Smooth muscle cell (in vitro differentiated cells): Measurements from ENCODE around the gene PRKRA. TPM values are rescaled to one million over a fixed set of nuclear protein-coding genes. Genes with fewer than 3 reads are reported as not detected.

ENCODE experiments used
- DNase-seq: peaks from one replicate; lab custom pipeline; 2025; ENCODE audit not compliant: unreplicated experiment; lab: John Stamatoyannopoulos, UW
- H2AFZ ChIP-seq: fragments of 200-600 bp; sonication (generic); 2 replicates; pipeline ENCODE4 v1.6.0; 2016; ENCODE audit warnings: antibody characterized with exemption, low read depth, mild to moderate bottlenecking
- H3F3A ChIP-seq: fragments of 200-600 bp; sonication (generic); 2 replicates; pipeline ENCODE4 v1.6.0; 2017; ENCODE audit warnings: antibody characterized with exemption, low read depth
- H3K27ac ChIP-seq: fragments of 200-600 bp; sonication (generic); 2 replicates; pipeline ENCODE4 v1.5.1; 2016; ENCODE audit warnings: low read depth, mild to moderate bottlenecking
- H3K27me3 ChIP-seq: fragments of 200-600 bp; sonication (generic); 2 replicates; pipeline ENCODE4 v1.6.1; 2016; ENCODE audit warnings: low read depth, mild to moderate bottlenecking
- H3K36me3 ChIP-seq: fragments of 200-600 bp; sonication (generic); 2 replicates; pipeline ENCODE4 v1.5.1; 2016; ENCODE audit warnings: low read depth
- H3K4me1 ChIP-seq: fragments of 200-600 bp; sonication (generic); 2 replicates; pipeline ENCODE4 v1.5.1; 2016; ENCODE audit warnings: low read depth
- H3K4me2 ChIP-seq: fragments of 200-600 bp; sonication (generic); 2 replicates; pipeline ENCODE4 v1.6.0; 2016; ENCODE audit warnings: mild to moderate bottlenecking
- H3K4me3 ChIP-seq: fragments of 200-600 bp; sonication (generic); 2 replicates; pipeline ENCODE4 v1.5.1; 2016; ENCODE audit warnings: mild to moderate bottlenecking
- H3K79me2 ChIP-seq: fragments of 200-600 bp; sonication (generic); 2 replicates; pipeline ENCODE4 v1.6.0; 2016; ENCODE audit warnings: low read depth, mild to moderate bottlenecking
- H3K9ac ChIP-seq: fragments of 200-600 bp; sonication (generic); 2 replicates; pipeline ENCODE4 v1.6.0; 2016; ENCODE audit warnings: low read depth
- H3K9me3 ChIP-seq: fragments of 200-600 bp; sonication (generic); replicated peaks from 2 replicates; pipeline ENCODE4 v1.5.1; 2016; ENCODE audit warnings: low read depth
- H4K20me1 ChIP-seq: fragments of 200-600 bp; sonication (generic); 2 replicates; pipeline ENCODE4 v1.6.0; 2016; ENCODE audit warnings: low read depth
- CTCF ChIP-seq: fragments of 200-600 bp; sonication (generic); IDR thresholded peaks from 2 replicates; pipeline ENCODE4 v1.5.1; 2017; ENCODE audit warnings: borderline replicate concordance, mild to moderate bottlenecking, antibody characterized with exemption; ENCODE audit not compliant: insufficient read depth, poor library complexity, severe bottlenecking
- WGBS: methylation state at CpG from one replicate; pipeline ENCODE4 v1.1.7; 2016; ENCODE audit warnings: low lambda C conversion rate; 5-methylcytosine and 5-hydroxymethylcytosine counted together
- polyA plus RNA-seq: library from polyadenylated mRNA; unstranded; fragments of >200 nt; fragmentation: Nextera tagmentation; extraction: Ambion mirVana; gene quantifications from 2 replicates; pipeline ENCODE4 v1.2.1, GENCODE V29; 2016
- total RNA-seq: library from RNA; depleted of rRNA; stranded (reverse); fragments of >200 nt; gene quantifications from 2 replicates; pipeline ENCODE4 v1.2.3, GENCODE V29; 2014

The PRKRA gene
- total and polyA plus RNA-seq, 2 experiments from 2014 or later: 48.8 to 57.5 TPM

DNA sequence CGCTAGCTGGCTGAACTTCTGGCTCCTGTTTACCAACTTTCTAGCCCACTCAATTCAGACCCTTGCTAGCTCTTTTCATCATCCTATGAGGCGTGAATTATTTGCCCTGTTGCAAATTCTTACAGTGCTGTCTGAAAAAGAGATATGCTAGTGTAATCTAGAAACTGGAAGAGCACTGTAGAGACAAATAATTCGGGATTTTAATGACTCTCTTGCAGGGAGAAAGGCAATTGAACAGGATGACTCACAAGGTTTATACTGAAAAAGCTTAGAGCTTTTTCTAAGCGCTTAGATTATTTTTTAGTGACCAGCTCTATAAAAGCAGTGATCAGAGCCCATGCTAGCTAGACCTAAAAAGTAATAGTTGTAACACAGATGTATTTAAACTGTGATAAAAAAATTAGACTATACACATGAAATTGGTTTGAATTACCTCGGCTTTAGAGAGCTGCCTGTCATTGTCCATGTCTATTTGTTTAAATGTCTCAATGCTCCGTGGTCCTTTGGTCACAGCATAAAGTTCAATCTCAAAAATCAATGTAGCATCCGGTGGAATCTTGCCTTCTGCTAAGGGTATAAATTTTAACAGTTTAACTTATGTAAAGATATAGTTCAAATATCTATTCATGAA lies 18.4 kb upstream of the PRKRA start:
- peaks cover 13% of the 10 kb centered on the region for H3K79me2 ChIP-seq
- H4K20me1 ChIP-seq: peaks cover 11% of the 10 kb centered on the region
- H3K36me3 ChIP-seq: peaks cover 5% of the 10 kb centered on the region
- no peak overlapping the region for H2AFZ ChIP-seq
- H3K4me1 ChIP-seq: no peaks in the 10 kb centered on the region
- DNase-seq: no peak
- no peak overlapping the region for H3K4me3 ChIP-seq
- no peaks in the 10 kb centered on the region for H3F3A ChIP-seq
- no peak overlapping the region for H3K4me2 ChIP-seq
- H3K27me3 ChIP-seq: no peaks in the 10 kb centered on the region
- H3K27ac ChIP-seq: no peak overlapping the region
- WGBS: 68% methylated on average over 7 of the region's 7 CpGs
- no peaks in the 10 kb centered on the region for H3K9me3 ChIP-seq
- TF ChIP-seq CTCF: no peak
- H3K9ac ChIP-seq: no peak overlapping the region

DNA sequence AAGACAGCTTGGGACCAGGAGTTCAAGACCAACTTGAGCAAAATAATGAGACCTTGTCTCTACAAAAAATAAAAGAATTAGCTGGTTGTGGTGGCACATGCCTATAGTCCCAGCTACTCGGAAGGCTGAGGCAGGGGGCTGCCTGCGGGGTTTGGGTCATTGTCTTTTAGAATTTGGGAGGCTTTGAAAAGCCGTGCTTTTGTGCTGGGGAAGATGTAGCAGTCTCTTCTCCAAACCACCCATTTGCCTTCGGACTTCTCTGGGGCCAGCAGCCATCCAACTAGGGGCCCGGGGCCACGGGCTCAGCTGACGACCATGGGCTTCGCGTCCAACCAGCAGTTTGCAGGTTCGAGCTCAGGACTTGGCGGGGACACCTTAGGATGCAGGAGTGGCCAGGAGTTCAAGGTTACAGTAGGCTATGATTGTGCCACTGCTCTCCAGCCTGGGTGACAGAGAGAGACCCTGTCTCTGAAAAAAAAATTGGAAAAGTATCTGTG lies 6.5 kb upstream of the PRKRA start:
- Histone ChIP-seq H3K4me3 (no peak overlapping the region), H4K20me1 (no peaks in the 10 kb centered on the region), H3K9ac (no peak overlapping the region), H3K36me3 (no peaks in the 10 kb centered on the region), H3K27ac (no peak overlapping the region), H3K4me2 (no peak overlapping the region), H3K27me3 (no peaks in the 10 kb centered on the region), H3K9me3 (no peaks in the 10 kb centered on the region), H2AFZ (no peak overlapping the region), H3F3A (peaks cover 5% of the 10 kb centered on the region), H3K4me1 (no peaks in the 10 kb centered on the region), H3K79me2 (no peaks in the 10 kb centered on the region)
- 89% methylated on average over 11 of the region's 11 CpGs for WGBS
- TF ChIP-seq CTCF: no peak
- DNase-seq: no peak

DNA sequence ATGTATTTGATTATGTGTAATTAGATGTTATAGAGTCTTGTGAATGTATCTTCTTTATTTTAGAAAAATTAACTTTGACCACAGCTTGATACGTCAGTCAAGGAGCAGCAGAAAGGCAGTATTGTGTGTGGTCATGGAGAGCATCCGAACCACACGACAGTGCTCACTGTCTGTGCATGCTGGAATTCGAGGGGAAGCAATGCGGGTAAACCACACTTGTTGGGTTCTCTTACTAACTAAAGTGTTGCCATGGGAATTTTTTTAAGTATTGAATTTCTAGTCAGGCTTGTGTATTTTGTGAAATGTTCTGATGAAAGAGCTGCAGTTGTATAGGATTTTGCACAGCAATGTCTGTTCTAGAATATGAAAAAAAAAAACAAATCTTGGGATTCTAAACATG lies 5.0 kb upstream of the PRKRA start:
- no peaks in the 10 kb centered on the region for H4K20me1 ChIP-seq
- H3K27ac ChIP-seq: peak overlapping the region; percentile 90
- 63% methylated on average over 5 of the region's 5 CpGs for WGBS
- peak overlapping the region; percentile 85 for H3K9ac ChIP-seq
- DNase-seq: no peak
- H2AFZ ChIP-seq: no peak overlapping the region
- H3K27me3 ChIP-seq: no peaks in the 10 kb centered on the region
- H3K36me3 ChIP-seq: no peaks in the 10 kb centered on the region
- H3K79me2 ChIP-seq: no peaks in the 10 kb centered on the region
- H3K9me3 ChIP-seq: no peaks in the 10 kb centered on the region
- H3K4me1 ChIP-seq: no peaks in the 10 kb centered on the region
- no peak for TF ChIP-seq CTCF
- H3K4me2 ChIP-seq: no peak overlapping the region
- no peak overlapping the region for H3K4me3 ChIP-seq
- peaks cover 5% of the 10 kb centered on the region for H3F3A ChIP-seq

GRCh38 chr2:178452870-178453269 lies 1.9 kb upstream of the PRKRA start:
- H4K20me1 ChIP-seq: peaks cover 26% of the 10 kb centered on the region
- no peak overlapping the region for H3K4me3 ChIP-seq
- no peaks in the 10 kb centered on the region for H3K9me3 ChIP-seq
- DNase-seq: no peak
- no peaks in the 10 kb centered on the region for H3K36me3 ChIP-seq
- no peak overlapping the region for H2AFZ ChIP-seq
- TF ChIP-seq CTCF: no peak
- peaks cover 26% of the 10 kb centered on the region for H3K79me2 ChIP-seq
- 95% methylated on average over 5 of the region's 5 CpGs for whole genome bisulfite sequencing
- H3K27ac ChIP-seq: no peak overlapping the region
- H3K4me2 ChIP-seq: no peak overlapping the region
- peaks cover 10% of the 10 kb centered on the region for H3K4me1 ChIP-seq
- no peaks in the 10 kb centered on the region for H3K27me3 ChIP-seq
- no peak overlapping the region for H3K9ac ChIP-seq
- peaks cover 5% of the 10 kb centered on the region for H3F3A ChIP-seq
